HL-60/S4 treated with phorbol 12-myristate 13-acetate at 8.2 ng/mL for 4 days and 3 days (cell line): Measurements from ENCODE around the gene FOXP1.

Source experiments
- in situ Hi-C: fragments of 300-500 bp; cut with MboI; formaldehyde crosslinking; loops from 2 replicates; pipeline ENCODE4 v1.15.0; 2022; ENCODE audit warnings: low sequenced_read_pairs

Gene FOXP1

GRCh38 chr3:71282976-71283375, 300.6 kb downstream of the FOXP1 start:
- in situ Hi-C loops: no loop called here

GRCh38 chr3:71281280-71281679, 302.2 kb downstream of the FOXP1 start:
- in situ Hi-C loops: no loop called here

- in situ Hi-C loops: no loop called here
Measured at GRCh38 chr3:71277341-71277740, 306.2 kb downstream of the FOXP1 start.

GRCh38 chr3:71276531-71276930, 307.0 kb downstream of the FOXP1 start:
- in situ Hi-C loops: no loop called here

GRCh38 chr3:71273453-71273852, 310.1 kb downstream of the FOXP1 start:
- in situ Hi-C loops: no loop called here

- in situ Hi-C loops: no loop called here
Measured at GRCh38 chr3:71271596-71271995, 311.9 kb downstream of the FOXP1 start.

- in situ Hi-C loops: no loop called here
Measured at GRCh38 chr3:71269906-71270305, 313.6 kb downstream of the FOXP1 start.

GRCh38 chr3:71268462-71268999, 315.0 kb downstream of the FOXP1 start:
- in situ Hi-C loops: no loop called here

- in situ Hi-C loops: no loop called here
Measured at GRCh38 chr3:71266875-71267274, 316.7 kb downstream of the FOXP1 start.

GRCh38 chr3:71265365-71265915, 318.1 kb downstream of the FOXP1 start:
- in situ Hi-C loops: no loop called here

- in situ Hi-C loops: no loop called here
Measured at GRCh38 chr3:71264840-71265239, 318.7 kb downstream of the FOXP1 start.

- in situ Hi-C loops: no loop called here
Measured at GRCh38 chr3:71262364-71263265, 320.9 kb downstream of the FOXP1 start.

- in situ Hi-C loops: no loop called here
Measured at GRCh38 chr3:71260782-71261181, 322.7 kb downstream of the FOXP1 start.

- in situ Hi-C loops: no loop called here
Measured at GRCh38 chr3:71258526-71258925, 325.0 kb downstream of the FOXP1 start.

GRCh38 chr3:71258116-71258515, 325.4 kb downstream of the FOXP1 start:
- in situ Hi-C loops: no loop called here

- in situ Hi-C loops: no loop called here
Measured at GRCh38 chr3:71255498-71255897, 328.0 kb downstream of the FOXP1 start.

GRCh38 chr3:71254281-71255057, 329.1 kb downstream of the FOXP1 start:
- in situ Hi-C loops: no loop called here

GRCh38 chr3:71253169-71253568, 330.4 kb downstream of the FOXP1 start:
- in situ Hi-C loops: no loop called here

- in situ Hi-C loops: no loop called here
Measured at GRCh38 chr3:71252466-71252865, 331.1 kb downstream of the FOXP1 start.

GRCh38 chr3:71251156-71251775, 332.3 kb downstream of the FOXP1 start:
- in situ Hi-C loops: no loop called here

- in situ Hi-C loops: no loop called here
Measured at GRCh38 chr3:71250026-71250425, 333.5 kb downstream of the FOXP1 start.
